Stimulated activated CD4-positive, alpha-beta T cell treated with anti-CD3 and anti-CD28 coated beads, TNF-alpha, amount 100 ng/mL, for 4 hours (primary cell): Measurements from ENCODE around the gene JPT2.
"Not testable (repeated sequence)": the region's sequence is repeated elsewhere in the genome, so short reads cannot be mapped to it uniquely, and the experiment has no call there.

Source experiments
- DNase-seq, 3 experiments: peaks; one replicate each; pipeline ENCODE4 v3.0.0-alpha.2; 2020; ENCODE audit warnings: low read depth in 3 of 3

Gene JPT2

GRCh38 chr16:1707193-1707790 lies 29.2 kb downstream of the JPT2 start:
- DNase-seq, result no peak

- DNase-seq, result no peak
Observed at GRCh38 chr16:1708083-1708767, 30.1 kb downstream of the JPT2 start.

- DNase-seq, result no peak
Observed at GRCh38 chr16:1708768-1709180, 30.7 kb downstream of the JPT2 start.

GRCh38 chr16:1709356-1709755 lies 31.3 kb downstream of the JPT2 start:
- no peak for DNase-seq

GRCh38 chr16:1710811-1711507 lies 32.9 kb downstream of the JPT2 start:
- DNase-seq, result no peak

GRCh38 chr16:1712791-1713261 lies 34.7 kb downstream of the JPT2 start:
- no peak for DNase-seq

- DNase-seq, result no peak
Observed at GRCh38 chr16:1713331-1713730, 35.3 kb downstream of the JPT2 start.

GRCh38 chr16:1713933-1714332 lies 35.9 kb downstream of the JPT2 start:
- no peak for DNase-seq

- no peak for DNase-seq
Observed at GRCh38 chr16:1715220-1715619, 37.1 kb downstream of the JPT2 start.

GRCh38 chr16:1718236-1718635 lies 40.2 kb downstream of the JPT2 start:
- DNase-seq, result not testable (repeated sequence)

GRCh38 chr16:1719559-1720229 lies 41.6 kb downstream of the JPT2 start:
- DNase-seq, result not testable (repeated sequence)

- DNase-seq, result no peak
Observed at GRCh38 chr16:1721372-1721771, 43.3 kb downstream of the JPT2 start.

GRCh38 chr16:1723450-1724147 lies 45.5 kb downstream of the JPT2 start:
- DNase-seq, result no peak

GRCh38 chr16:1724491-1724890 lies 46.4 kb downstream of the JPT2 start:
- DNase-seq, result no peak

GRCh38 chr16:1726661-1727502 lies 48.8 kb downstream of the JPT2 start:
- no peak for DNase-seq

GRCh38 chr16:1727651-1728624 lies 49.9 kb downstream of the JPT2 start:
- no peak for DNase-seq

GRCh38 chr16:1729026-1729425 lies 50.9 kb downstream of the JPT2 start:
- no peak for DNase-seq

- no peak for DNase-seq
Observed at GRCh38 chr16:1729445-1729844, 51.4 kb downstream of the JPT2 start.

GRCh38 chr16:1731073-1731472 lies 53.0 kb downstream of the JPT2 start:
- DNase-seq, result no peak

GRCh38 chr16:1731603-1732002 lies 53.5 kb downstream of the JPT2 start:
- no peak for DNase-seq
